ENCODE measurements around the gene RNF151. TPM values are rescaled to one million over a fixed set of nuclear protein-coding genes. Genes with fewer than 3 reads are reported as not detected.
A peak's percentile ranks its signal among the peaks of the same experiment; 100 is the strongest.

Gene RNF151
- total RNA-seq, 2 experiments from 2014 or later: not detected

GRCh38 chr16:1991948-1992703 lies 25.5 kb downstream of the RNF151 start:
- peaks cover 18% of the 10 kb centered on the region for H3K36me3 ChIP-seq (ENCODE audit: insufficient read depth, low read length)
- peak overlapping the region; percentile 50 for H3K27ac ChIP-seq (ENCODE audit: low read depth, low read length, poor library complexity, severe bottlenecking)
- H3K4me3 ChIP-seq (ENCODE audit: low read depth, low read length, poor library complexity, severe bottlenecking): peak overlapping the region; percentile 68
- TF ChIP-seq CTCF (conservative IDR thresholded peaks at IDR 0.05; ENCODE audit: low read length) (no peak), EZH2phosphoT487 (IDR thresholded peaks at IDR 0.05; ENCODE audit: borderline replicate concordance, low read depth, low read length) (no peak)
- intact Hi-C loops (cut with micrococcal nuclease; ENCODE audit: unreplicated experiment): loop anchor here (2.0 kb wide), 1 partner anchor 27 kb away; the partner anchor contains the start of gene RPS2
- no peaks in the 10 kb centered on the region for H3K9me3 ChIP-seq (ENCODE audit: low read length)
- ChIA-PET POLR2A (interaction anchor here (0.9 to 1.0 kb wide), 2 partner anchors 20 to 55 kb away, joined by 3 to 4 read pairs; partner anchors contain the start of genes NTHL1, TBL3 and TSC2), CTCF (ENCODE audit: unreplicated experiment) (interaction anchor here (0.6 kb wide), 1 partner anchor 145 kb away, joined by 3 read pairs; no protein-coding TSS in a partner anchor)
- BruUV-seq (replicated peaks): no TSS peak
- H2AFZ ChIP-seq (ENCODE audit: low read length): peak overlapping the region; percentile 35; the same call in 1 of the 2 replicates
- peak overlapping the region; percentile 80 for H3K4me2 ChIP-seq (ENCODE audit: low read length)
- no peaks in the 10 kb centered on the region for H4K20me1 ChIP-seq (ENCODE audit: insufficient read depth, low read length)
- DNase-seq (ENCODE audit: low spot score): peak; percentile 95
- no peaks in the 10 kb centered on the region for H3K79me2 ChIP-seq (ENCODE audit: insufficient read depth, low read depth, low read length)
- H3K4me1 ChIP-seq (ENCODE audit: insufficient read depth, low read length, poor library complexity, severe bottlenecking): peaks cover 36% of the 10 kb centered on the region
- no peaks in the 10 kb centered on the region for H3K9me2 ChIP-seq (ENCODE audit: insufficient read depth, low read length)

GRCh38 chr16:1992704-1993317 lies 26.2 kb downstream of the RNF151 start:
- 0 out of 2 replicates have a peak overlapping the region, but pooled peaks have one; percentile 35 for H2AFZ ChIP-seq (ENCODE audit: low read length)
- CTCF ChIA-PET (ENCODE audit: unreplicated experiment): no interaction called here
- H3K27ac ChIP-seq (ENCODE audit: low read depth, low read length, poor library complexity, severe bottlenecking): no peak overlapping the region

More at GRCh38 chr16:1992704-1993317, 26.2 kb downstream of the RNF151 start:
- intact Hi-C loops (cut with micrococcal nuclease; ENCODE audit: unreplicated experiment): loop anchor here (2.0 kb wide), 1 partner anchor 28 kb away; the partner anchor contains the start of gene RPS2
- Histone ChIP-seq H3K9me3 (ENCODE audit: low read length) (no peaks in the 10 kb centered on the region), H3K4me1 (ENCODE audit: insufficient read depth, low read length, poor library complexity, severe bottlenecking) (peaks cover 36% of the 10 kb centered on the region), H3K4me3 (ENCODE audit: low read depth, low read length, poor library complexity, severe bottlenecking) (no peak overlapping the region), H3K9me2 (ENCODE audit: insufficient read depth, low read length) (no peaks in the 10 kb centered on the region), H3K79me2 (ENCODE audit: insufficient read depth, low read depth, low read length) (no peaks in the 10 kb centered on the region), H3K36me3 (ENCODE audit: insufficient read depth, low read length) (peaks cover 25% of the 10 kb centered on the region), H4K20me1 (ENCODE audit: insufficient read depth, low read length) (no peaks in the 10 kb centered on the region), H3K4me2 (ENCODE audit: low read length) (no peak overlapping the region)
- no peak for TF ChIP-seq EZH2phosphoT487 (IDR thresholded peaks at IDR 0.05; ENCODE audit: borderline replicate concordance, low read depth, low read length)
- TF ChIP-seq CTCF (conservative IDR thresholded peaks at IDR 0.05; ENCODE audit: low read length): no peak
- no peak for DNase-seq (ENCODE audit: low spot score)
- POLR2A ChIA-PET: interaction anchor here (0.9 kb wide), 1 partner anchor 54 kb away, joined by 4 read pairs; the partner anchor contains the start of genes NTHL1 and TSC2
- no TSS peak for BruUV-seq (replicated peaks)

Measured in OCI-LY7 (cell line).